ENCODE measurements around the gene FUOM. TPM values are rescaled to one million over a fixed set of nuclear protein-coding genes. Genes with fewer than 3 reads are reported as not detected.

The FUOM gene
- total RNA-seq, 4 donors from 2014 or later: 7.9 to 12.2 (median 10.5) TPM

- intact Hi-C loops (cut with DNase I): loop anchor here (2.0 to 5.0 kb wide), 2 partner anchors 51 to 65 kb away; partner anchors contain the start of gene PAOX
- no peaks in the 10 kb centered on the region for H3K9me3 ChIP-seq
- H3K4me1 ChIP-seq: peaks cover 9 to 25% (median 23%) of the 10 kb centered on the region in 4 donors
- H3K27me3 ChIP-seq: no peaks in the 10 kb centered on the region
- H3K27ac ChIP-seq (replicated peaks in 1 of 4): no peak overlapping the region
- no peak overlapping the region for H3K4me3 ChIP-seq
- peaks cover 10 to 40% (median 35%) of the 10 kb centered on the region in 4 donors for H3K36me3 ChIP-seq
- TF ChIP-seq EP300 (IDR thresholded peaks at IDR 0.05): no peak
- TF ChIP-seq POLR2A (IDR thresholded peaks at IDR 0.05; ENCODE audit: low read depth): no peak
- no peak for TF ChIP-seq CTCF (IDR thresholded peaks at IDR 0.05)
- no peak for TF ChIP-seq POLR2AphosphoS5 (IDR thresholded peaks at IDR 0.05)
- WGBS: 91% methylated on average over 22 of the region's 23 CpGs
- DNase-seq (ENCODE audit: extremely low spot score): no peak
These were observed 45.6 kb downstream of the FUOM start for GRCh38 chr10:133312016-133312768.

GRCh38 chr10:133311570-133311969 lies 46.2 kb downstream of the FUOM start:
- TF ChIP-seq EP300 (IDR thresholded peaks at IDR 0.05) (no peak), POLR2A (IDR thresholded peaks at IDR 0.05; ENCODE audit: low read depth) (no peak), CTCF (IDR thresholded peaks at IDR 0.05) (no peak), POLR2AphosphoS5 (IDR thresholded peaks at IDR 0.05) (no peak)
- no peaks in the 10 kb centered on the region for H3K27me3 ChIP-seq
- DNase-seq (ENCODE audit: extremely low spot score): no peak
- intact Hi-C loops (cut with DNase I): loop anchor here (5.0 kb wide), 1 partner anchor 66 kb away; the partner anchor contains the start of gene PAOX
- peaks cover 15 to 31% (median 29%) of the 10 kb centered on the region in 4 donors for H3K4me1 ChIP-seq
- peaks cover 10 to 40% (median 35%) of the 10 kb centered on the region in 4 donors for H3K36me3 ChIP-seq
- no peaks in the 10 kb centered on the region for H3K9me3 ChIP-seq
- H3K27ac ChIP-seq (replicated peaks in 1 of 4): no peak overlapping the region
- no peak overlapping the region for H3K4me3 ChIP-seq
- 93% methylated on average over 10 of the region's 10 CpGs for WGBS

- Histone ChIP-seq H3K27ac (replicated peaks in 1 of 4) (no peak overlapping the region), H3K27me3 (no peaks in the 10 kb centered on the region), H3K4me1 (peaks cover 15 to 39% (median 37%) of the 10 kb centered on the region in 4 donors), H3K4me3 (no peak overlapping the region), H3K36me3 (peaks cover 10 to 41% (median 35%) of the 10 kb centered on the region in 4 donors), H3K9me3 (no peaks in the 10 kb centered on the region)
- TF ChIP-seq POLR2AphosphoS5 (IDR thresholded peaks at IDR 0.05) (no peak), CTCF (IDR thresholded peaks at IDR 0.05) (no peak), EP300 (IDR thresholded peaks at IDR 0.05) (no peak)
- intact Hi-C loops (cut with DNase I): loop anchor here (5.0 kb wide), 1 partner anchor 67 kb away; the partner anchor contains the start of gene PAOX
- 96% methylated on average over 8 of the region's 8 CpGs for WGBS
- no peak for DNase-seq (ENCODE audit: extremely low spot score)
These were observed 47.0 kb downstream of the FUOM start for GRCh38 chr10:133310789-133311188.

- Histone ChIP-seq H3K9me3 (no peaks in the 10 kb centered on the region), H3K4me1 (peaks cover 15 to 43% (median 41%) of the 10 kb centered on the region in 4 donors), H3K27ac (replicated peaks in 1 of 4) (no peak overlapping the region), H3K27me3 (no peaks in the 10 kb centered on the region), H3K36me3 (peaks cover 10 to 45% (median 35%) of the 10 kb centered on the region in 4 donors), H3K4me3 (no peak overlapping the region)
- TF ChIP-seq POLR2A (IDR thresholded peaks at IDR 0.05; ENCODE audit: low read depth) (no peak), EP300 (IDR thresholded peaks at IDR 0.05) (no peak), POLR2AphosphoS5 (IDR thresholded peaks at IDR 0.05) (no peak), CTCF (IDR thresholded peaks at IDR 0.05) (no peak)
- WGBS: 83% methylated on average over 13 of the region's 16 CpGs
- no peak for DNase-seq (ENCODE audit: extremely low spot score)
- intact Hi-C loops (cut with DNase I): loop anchor here (5.0 kb wide), 1 partner anchor 67 kb away; the partner anchor contains the start of gene PAOX
These were observed 47.4 kb downstream of the FUOM start for GRCh38 chr10:133310399-133310755.

Data from esophagus muscularis mucosa (tissue), 4 donors.